CD14-positive monocyte (primary cell): ENCODE measurements around the gene ABCC4. TPM values are rescaled to one million over a fixed set of nuclear protein-coding genes. Genes with fewer than 3 reads are reported as not detected.
"Not testable (repeated sequence)": the region's sequence is repeated elsewhere in the genome, so short reads cannot be mapped to it uniquely, and the experiment has no call there.

Experiments used
- DNase-seq, 3 donors: peaks; one replicate each; pipeline ENCODE4 v3.0.0-alpha.2; 2011 to 2022
- H2AFZ ChIP-seq: 2 replicates; pipeline ENCODE4 v1.6.0; 2012; ENCODE audit warnings: mild to moderate bottlenecking, low read depth, low read length, inconsistent platforms; ENCODE audit not compliant: insufficient read depth, poor library complexity, severe bottlenecking
- H3K27ac ChIP-seq, 2 donors: 1 replicate in 1 of 2; 2 replicates in 1 of 2; pipeline ENCODE4 v1.5.1; 2012 to 2013; ENCODE audit warnings: low read length in 2 of 2, control low read depth in 1 of 2, inconsistent platforms in 1 of 2, low read depth in 1 of 2, mild to moderate bottlenecking in 1 of 2
- H3K27me3 ChIP-seq, 2 donors: one replicate each; pipeline versions ENCODE4 v1.6.0 to v1.6.1; 2011 to 2013; ENCODE audit warnings: low read length in 2 of 2; ENCODE audit not compliant: control insufficient read depth in 2 of 2, insufficient read depth in 2 of 2
- H3K36me3 ChIP-seq, 2 donors: replicated peaks in 1 of 2; 1 replicate in 1 of 2; 2 replicates in 1 of 2; pipeline versions ENCODE4 v1.5.1 to v1.6.1; 2012 to 2013; ENCODE audit warnings: low read length in 2 of 2, control low read depth in 1 of 2, inconsistent platforms in 1 of 2, mild to moderate bottlenecking in 1 of 2; ENCODE audit not compliant: insufficient read depth in 2 of 2, control insufficient read depth in 1 of 2
- H3K4me1 ChIP-seq, 2 donors: 1 replicate in 1 of 2; 2 replicates in 1 of 2; pipeline versions ENCODE4 v1.5.1 to v1.6.1; 2012 to 2013; ENCODE audit warnings: low read length in 2 of 2, control low read depth in 1 of 2, inconsistent platforms in 1 of 2, mild to moderate bottlenecking in 1 of 2, moderate library complexity in 1 of 2; ENCODE audit not compliant: insufficient read depth in 2 of 2, control insufficient read depth in 1 of 2
- H3K4me2 ChIP-seq: replicated peaks from 2 replicates; pipeline ENCODE3; 2012; ENCODE audit warnings: low read length, moderate library complexity, mild to moderate bottlenecking; ENCODE audit not compliant: poor library complexity, severe bottlenecking; ENCODE audit errors: extremely low read depth
- H3K4me3 ChIP-seq, 3 experiments: fragments of 200-600 bp in 1 of 3; sonication (generic) in 1 of 3; replicated peaks in 1 of 3; 1 replicate in 2 of 3; 2 replicates in 1 of 3; pipeline ENCODE4 v1.5.1; 2011 to 2013; ENCODE audit warnings: low read length in 3 of 3, mild to moderate bottlenecking in 3 of 3, control low read depth in 2 of 3, low read depth in 2 of 3, inconsistent platforms in 1 of 3, moderate library complexity in 1 of 3
- H3K79me2 ChIP-seq: 2 replicates; pipeline ENCODE4 v1.6.0; 2012; ENCODE audit warnings: mild to moderate bottlenecking, control low read depth, inconsistent platforms, low read length, moderate library complexity; ENCODE audit not compliant: insufficient read depth
- H3K9ac ChIP-seq: 2 replicates; pipeline ENCODE4 v1.6.0; 2017; ENCODE audit warnings: low read length, mild to moderate bottlenecking; ENCODE audit not compliant: insufficient read depth, poor library complexity, severe bottlenecking
- H3K9me3 ChIP-seq, 2 donors: replicated peaks in 1 of 2; 1 replicate in 1 of 2; 2 replicates in 1 of 2; pipeline versions ENCODE4 v1.5.1 to v1.6.1; 2012 to 2013; ENCODE audit warnings: low read length in 2 of 2, control low read depth in 1 of 2; ENCODE audit not compliant: control insufficient read depth in 1 of 2, insufficient read depth in 1 of 2
- H4K20me1 ChIP-seq: 2 replicates; pipeline ENCODE4 v1.6.0; 2012; ENCODE audit warnings: mild to moderate bottlenecking, low read length, control low read depth, moderate library complexity; ENCODE audit not compliant: insufficient read depth
- H3K27ac Mint-ChIP-seq, 7 donors: one replicate each; pipeline ENCODE4 v1.8.0; 2020; ENCODE audit warnings: mild to moderate bottlenecking in 7 of 7, mixed read lengths in 7 of 7, moderate library complexity in 6 of 7, inconsistent platforms in 2 of 7
- H3K27me3 Mint-ChIP-seq, 3 donors: one replicate each; pipeline ENCODE4 v1.8.0; 2021 to 2022; ENCODE audit warnings: low read depth in 3 of 3, mild to moderate bottlenecking in 3 of 3, mixed read lengths in 3 of 3, moderate library complexity in 3 of 3, inconsistent platforms in 1 of 3
- H3K36me3 Mint-ChIP-seq, 2 donors: one replicate each; pipeline ENCODE4 v1.8.0; 2020; ENCODE audit warnings: mixed read lengths in 2 of 2, inconsistent platforms in 1 of 2, mild to moderate bottlenecking in 1 of 2
- H3K4me1 Mint-ChIP-seq: one replicate; pipeline ENCODE4 v1.8.0; 2020; ENCODE audit warnings: mild to moderate bottlenecking, mixed read lengths
- H3K4me3 Mint-ChIP-seq, 2 donors: one replicate each; pipeline ENCODE4 v1.8.0; 2020; ENCODE audit warnings: mild to moderate bottlenecking in 2 of 2, mixed read lengths in 2 of 2, moderate library complexity in 1 of 2
- H3K9me3 Mint-ChIP-seq, 7 donors: one replicate each; pipeline ENCODE4 v1.8.0; 2020 to 2022; ENCODE audit warnings: mixed read lengths in 7 of 7, mild to moderate bottlenecking in 6 of 7, moderate library complexity in 6 of 7, inconsistent platforms in 2 of 7
- CTCF ChIP-seq: fragments of 200-600 bp; IDR thresholded peaks from one replicate; pipeline ENCODE4 v1.8.0; 2022; ENCODE audit warnings: antibody characterized with exemption, mild to moderate bottlenecking
- WGBS: methylation state at CpG from one replicate; pipeline ENCODE4 v1.1.5; 2013; ENCODE audit warnings: missing lambda C conversion rate; ENCODE audit not compliant: insufficient coverage; 5-methylcytosine and 5-hydroxymethylcytosine counted together
- intact Hi-C, 2 donors: fragments of 100-400 bp; cut with micrococcal nuclease; formaldehyde crosslinking; loops; one replicate each; pipeline versions ENCODE4 v1.15.0 to v1.15.1; 2023
- polyA plus RNA-seq, 3 donors: library from polyadenylated mRNA; depleted of rRNA in 1 of 3; unstranded in 2 of 3; stranded (reverse) in 1 of 3; fragments of 300-500 nt in 2 of 3; fragments of >200 nt in 1 of 3; fragmentation: Illumina TruSeq in 2 of 3; gene quantifications; 1 replicate in 2 of 3; 2 replicates in 1 of 3; pipeline ENCODE4 v1.2.3, GENCODE V29; 2012 to 2021

Gene ABCC4
- polyA plus RNA-seq, 3 donors, result 0.96 to 2.5 (median 1.7) TPM

- peaks cover 8 to 13% of the 10 kb centered on the region in 2 donors for H3K36me3 Mint-ChIP-seq
- H3K27me3 Mint-ChIP-seq, result peaks cover 0 to 3% (median 0%) of the 10 kb centered on the region in 3 donors
- no peak overlapping the region for H3K4me3 Mint-ChIP-seq
- TF ChIP-seq CTCF, result no peak
- Histone ChIP-seq H4K20me1 (no peaks in the 10 kb centered on the region), H3K9ac (no peak overlapping the region), H3K4me2 (no peak overlapping the region), H3K4me1 (peaks cover 11 to 12% of the 10 kb centered on the region in 2 donors), H3K36me3 (no peaks in the 10 kb centered on the region), H3K27ac (no peak overlapping the region), H2AFZ (no peak overlapping the region), H3K9me3 (peaks cover 0 to 2% of the 10 kb centered on the region in 2 donors), H3K79me2 (no peaks in the 10 kb centered on the region), H3K4me3 (no peak overlapping the region), H3K27me3 (no peaks in the 10 kb centered on the region)
- intact Hi-C loops, result no loop called here
- WGBS, result no CpG with 5 or more reads among the region's 3 CpGs
- H3K9me3 Mint-ChIP-seq, result peaks cover 0 to 14% (median 2%) of the 10 kb centered on the region in 7 donors
- no peak for DNase-seq
- H3K27ac Mint-ChIP-seq, result no peak overlapping the region
- peaks cover 24% of the 10 kb centered on the region for H3K4me1 Mint-ChIP-seq
These were observed 31.5 kb downstream of the ABCC4 start for GRCh38 chr13:95269756-95270155.

GRCh38 chr13:95268343-95269065, 32.7 kb downstream of the ABCC4 start:
- H3K79me2 ChIP-seq, intact Hi-C loops, DNase-seq, H3K4me2 ChIP-seq, H3K27me3 ChIP-seq, H3K4me3 ChIP-seq, H2AFZ ChIP-seq, H4K20me1 ChIP-seq, H3K27me3 Mint-ChIP-seq, H3K36me3 ChIP-seq, H3K4me3 Mint-ChIP-seq, H3K9me3 Mint-ChIP-seq, H3K9me3 ChIP-seq, H3K9ac ChIP-seq, H3K27ac ChIP-seq: not testable (repeated sequence)
- Mint-ChIP-seq H3K4me1 (peaks cover 24% of the 10 kb centered on the region), H3K36me3 (peaks cover 8 to 15% of the 10 kb centered on the region in 2 donors), H3K27ac (peak overlapping the region in 2 of 7 donors; percentile 11 to 37)
- peaks cover 11 to 12% of the 10 kb centered on the region in 2 donors for H3K4me1 ChIP-seq
- WGBS, result 60% methylated on average over 1 of the region's 16 CpGs
